Bronchial epithelial cell (primary cell): ENCODE results near the gene CHST11. TPM values are rescaled to one million over a fixed set of nuclear protein-coding genes. Genes with fewer than 3 reads are reported as not detected.

Experiments
- DNase-seq: peaks from one replicate; pipeline ENCODE4 v3.0.0-alpha.2; 2010; ENCODE audit warnings: low read depth
- FAIRE-seq: peaks from 2 replicates; lab custom pipeline; 2011; peaks lifted over from hg19 to GRCh38; lab: Jason Lieb, UNC
- H3K27me3 ChIP-seq: 2 replicates; pipeline ENCODE4 v1.5.1; 2011; ENCODE audit warnings: low read length; ENCODE audit not compliant: control insufficient read depth, insufficient read depth
- H3K36me3 ChIP-seq: 2 replicates; pipeline ENCODE4 v1.5.1; 2011; ENCODE audit warnings: low read length; ENCODE audit not compliant: control insufficient read depth, insufficient read depth
- H3K4me3 ChIP-seq: 2 replicates; pipeline ENCODE4 v1.5.1; 2011; ENCODE audit warnings: mild to moderate bottlenecking, low read depth, low read length, control low read depth
- CTCF ChIP-seq: IDR thresholded peaks from 2 replicates; pipeline ENCODE4 v1.5.1; 2011; ENCODE audit warnings: mild to moderate bottlenecking, moderate library complexity, low read length, control low read depth, inconsistent platforms; ENCODE audit not compliant: insufficient read depth, severe bottlenecking
- total RNA-seq: library from RNA; depleted of rRNA; stranded (reverse); fragments of >200 nt; gene quantifications from 2 replicates; pipeline ENCODE4 v1.2.1, GENCODE V29; 2014

CHST11 gene
- total RNA-seq, 1 donor from 2014 or later, result 7.9 TPM

GRCh38 chr12:104567832-104568486 is 111.2 kb downstream of the CHST11 start:
- H3K27me3 ChIP-seq, result no peaks in the 10 kb centered on the region
- DNase-seq (no peak), FAIRE-seq (no peak)
- H3K36me3 ChIP-seq, result no peaks in the 10 kb centered on the region
- H3K4me3 ChIP-seq, result no peak overlapping the region
- TF ChIP-seq CTCF, result no peak

- Histone ChIP-seq H3K27me3 (no peaks in the 10 kb centered on the region), H3K4me3 (no peak overlapping the region), H3K36me3 (no peaks in the 10 kb centered on the region)
- FAIRE-seq, result no peak
- no peak for TF ChIP-seq CTCF
- no peak for DNase-seq
Observed at GRCh38 chr12:104568487-104568868, 111.7 kb downstream of the CHST11 start.

GRCh38 chr12:104568935-104569334 is 112.2 kb downstream of the CHST11 start:
- DNase-seq (no peak), FAIRE-seq (no peak)
- Histone ChIP-seq H3K4me3 (no peak overlapping the region), H3K27me3 (no peaks in the 10 kb centered on the region), H3K36me3 (no peaks in the 10 kb centered on the region)
- TF ChIP-seq CTCF, result no peak

- DNase-seq, result no peak
- FAIRE-seq, result peak; percentile 23
- H3K27me3 ChIP-seq, result no peaks in the 10 kb centered on the region
- no peak overlapping the region for H3K4me3 ChIP-seq
- no peaks in the 10 kb centered on the region for H3K36me3 ChIP-seq
- no peak for TF ChIP-seq CTCF
Observed at GRCh38 chr12:104569346-104570173, 112.8 kb downstream of the CHST11 start.

GRCh38 chr12:104570174-104570907 is 113.6 kb downstream of the CHST11 start:
- no peak for FAIRE-seq
- TF ChIP-seq CTCF, result no peak
- Histone ChIP-seq H3K27me3 (no peaks in the 10 kb centered on the region), H3K36me3 (no peaks in the 10 kb centered on the region), H3K4me3 (no peak overlapping the region)
- no peak for DNase-seq
